PC-9 (cell line): Measurements from ENCODE around the gene SH3TC1.

Experiments
- CTCF ChIP-seq: fragments of 200-600 bp; sonication (generic); conservative IDR thresholded peaks from 2 replicates; pipeline ENCODE4 v1.6.1; 2017; ENCODE audit warnings: mixed run types, antibody characterized with exemption, mild to moderate bottlenecking, moderate library complexity
- EZH2 ChIP-seq: fragments of 200-600 bp; sonication (generic); IDR thresholded peaks from 2 replicates; pipeline ENCODE4 v1.8.0; 2017; ENCODE audit warnings: antibody characterized with exemption, low read depth

GRCh38 chr4:8242782-8243560, 43.9 kb downstream of the SH3TC1 start:
- TF ChIP-seq CTCF (no peak), EZH2 (no peak)
